Articular chondrocyte of knee joint (primary cell): ENCODE data around the gene BTBD16. TPM values are rescaled to one million over a fixed set of nuclear protein-coding genes. Genes with fewer than 3 reads are reported as not detected.

Experiments used
- small RNA-seq: library from RNA; depleted of rRNA; stranded (forward); fragments of <200 nt; gene quantifications from one replicate; pipeline ENCODE3, GENCODE V24; 2012
- total RNA-seq: library from RNA; depleted of rRNA; stranded (reverse); fragments of >200 nt; gene quantifications from 2 replicates; pipeline ENCODE4 v1.2.3, GENCODE V29; 2012

The BTBD16 gene
- not detected in 2 replicates for total RNA-seq

GRCh38 chr10:122271076-122271475 is at the start of gene BTBD16:
BTBD16 (plus strand) TSS chr10:122271296; CDS start chr10:122275082, 3,786 bp downstream.

GRCh38 chr10:122374237-122374858 is 103.3 kb downstream of the BTBD16 start, which contains the start of gene PLEKHA1:
PLEKHA1 (plus strand) TSS chr10:122374708; CDS start chr10:122393201, 18,493 bp downstream.

Small RNA genes lying within 50 kb of the gene (small RNA-seq; reads per million reads assigned to genes)
- gene RNU6-728P = not detected

Other genes starting within 250 kb of the BTBD16 start
- gene PLEKHA1, start 103.4 kb downstream of the BTBD16 start, total RNA-seq = 26.4 and 31.1 TPM in 2 replicates
- gene ARMS2, start 183.4 kb downstream of the BTBD16 start, total RNA-seq = not detected in 2 replicates
- gene HTRA1, start 190.3 kb downstream of the BTBD16 start, total RNA-seq = 211 and 270 TPM in 2 replicates